HG03159 (cell line): Measurements from ENCODE around the gene SLAMF6.

Experiments
- ATAC-seq: cut with Tn5 transposase; IDR thresholded peaks from one replicate; pipeline ENCODE4 v1.9.1; 2021; ENCODE audit warnings: mild to moderate bottlenecking, moderate library complexity; ENCODE audit not compliant: unreplicated experiment

SLAMF6 gene

DNA sequence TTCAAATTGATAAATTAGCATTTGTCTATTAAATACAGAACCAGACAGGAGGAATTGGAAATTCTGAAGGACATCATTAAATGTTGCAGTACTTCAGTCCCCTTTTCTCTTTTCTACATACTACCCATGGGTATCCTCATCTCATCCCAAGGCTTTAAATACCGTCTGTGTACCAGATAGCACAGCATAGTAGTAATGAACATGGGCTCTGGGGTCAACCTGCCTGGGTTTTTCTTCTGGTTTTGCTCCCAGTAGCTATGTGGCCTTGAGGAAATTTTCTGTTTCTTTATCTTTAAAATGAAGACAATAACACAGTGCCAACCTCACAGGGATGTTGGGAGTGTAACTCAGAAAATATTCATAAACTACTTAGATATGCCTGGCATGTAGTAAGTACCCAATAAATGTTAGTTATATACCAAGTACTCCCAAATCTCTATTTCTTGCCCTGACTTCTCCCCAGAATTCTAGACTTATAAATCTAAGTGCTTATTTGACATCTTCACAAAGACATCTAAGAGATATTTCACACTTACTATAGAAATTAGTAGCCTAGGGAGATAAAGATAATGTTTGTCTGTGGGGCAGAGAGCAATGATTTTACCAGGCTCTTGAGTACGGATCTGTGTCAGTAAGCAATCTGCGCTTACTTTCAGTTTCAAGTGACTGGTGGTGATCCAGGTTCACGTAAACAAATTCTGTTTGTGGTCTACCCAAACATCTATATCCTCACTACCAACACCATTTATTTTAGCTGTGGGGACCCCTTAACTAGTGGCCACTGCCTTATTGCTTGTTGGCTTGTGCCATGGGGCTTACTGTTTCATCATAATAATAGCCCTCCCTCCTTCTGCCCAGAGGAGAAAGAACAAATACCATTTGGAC is 85.4 kb downstream of the SLAMF6 start:
- ATAC-seq: peak; percentile 74

GRCh38 chr1:160436966-160437365 is 86.1 kb downstream of the SLAMF6 start:
- no peak for ATAC-seq
